Measurements from ENCODE around the gene EZH1. TPM values are rescaled to one million over a fixed set of nuclear protein-coding genes. Genes with fewer than 3 reads are reported as not detected.
A peak's percentile ranks its signal among the peaks of the same experiment; 100 is the strongest.

Gene EZH1
- polyA plus RNA-seq, 1 donor from 2014 or later, result 52.5 TPM

- TF ChIP-seq SMC3 (conservative IDR thresholded peaks at IDR 0.05; ENCODE audit: poor library complexity) (peak; percentile 75), EP300 (conservative IDR thresholded peaks at IDR 0.05; ENCODE audit: poor library complexity, severe bottlenecking) (no peak), RAD21 (conservative IDR thresholded peaks at IDR 0.05) (peak; percentile 71)
- TF ChIP-seq, protein P1, sequence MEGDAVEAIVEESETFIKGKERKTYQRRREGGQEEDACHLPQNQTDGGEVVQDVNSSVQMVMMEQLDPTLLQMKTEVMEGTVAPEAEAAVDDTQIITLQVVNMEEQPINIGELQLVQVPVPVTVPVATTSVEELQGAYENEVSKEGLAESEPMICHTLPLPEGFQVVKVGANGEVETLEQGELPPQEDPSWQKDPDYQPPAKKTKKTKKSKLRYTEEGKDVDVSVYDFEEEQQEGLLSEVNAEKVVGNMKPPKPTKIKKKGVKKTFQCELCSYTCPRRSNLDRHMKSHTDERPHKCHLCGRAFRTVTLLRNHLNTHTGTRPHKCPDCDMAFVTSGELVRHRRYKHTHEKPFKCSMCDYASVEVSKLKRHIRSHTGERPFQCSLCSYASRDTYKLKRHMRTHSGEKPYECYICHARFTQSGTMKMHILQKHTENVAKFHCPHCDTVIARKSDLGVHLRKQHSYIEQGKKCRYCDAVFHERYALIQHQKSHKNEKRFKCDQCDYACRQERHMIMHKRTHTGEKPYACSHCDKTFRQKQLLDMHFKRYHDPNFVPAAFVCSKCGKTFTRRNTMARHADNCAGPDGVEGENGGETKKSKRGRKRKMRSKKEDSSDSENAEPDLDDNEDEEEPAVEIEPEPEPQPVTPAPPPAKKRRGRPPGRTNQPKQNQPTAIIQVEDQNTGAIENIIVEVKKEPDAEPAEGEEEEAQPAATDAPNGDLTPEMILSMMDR (IDR thresholded peaks at IDR 0.05; ENCODE audit: poor library complexity, severe bottlenecking), result peak; percentile 75
- no peak overlapping the region for H3K9ac ChIP-seq (ENCODE audit: low read length)
- no peaks in the 10 kb centered on the region for H3F3A ChIP-seq (ENCODE audit: insufficient read depth, low read length, poor library complexity, severe bottlenecking)
- H3K4me3 ChIP-seq (ENCODE audit: low read length), result no peak overlapping the region
- H3K79me2 ChIP-seq (replicated peaks; ENCODE audit: insufficient read depth, low read length), result no peaks in the 10 kb centered on the region
- no peak overlapping the region for H2AFZ ChIP-seq (ENCODE audit: low read depth, low read length)
- H3K4me2 ChIP-seq (ENCODE audit: low read length), result no peak overlapping the region
- H3K27ac ChIP-seq (ENCODE audit: low read length), result no peak overlapping the region
- H3K36me3 ChIP-seq (ENCODE audit: insufficient read depth, low read length), result peaks cover 5% of the 10 kb centered on the region
- H3K9me3 ChIP-seq (ENCODE audit: low read length), result no peaks in the 10 kb centered on the region
- no peaks in the 10 kb centered on the region for H4K20me1 ChIP-seq (ENCODE audit: insufficient read depth)
- no peaks in the 10 kb centered on the region for H3K9me2 ChIP-seq (ENCODE audit: insufficient read depth, low read length)
- no peaks in the 10 kb centered on the region for H3K27me3 ChIP-seq (ENCODE audit: insufficient read depth, low read depth, low read length)
Observed at GRCh38 chr17:42720996-42721583, 23.8 kb downstream of the EZH1 start.

DNA sequence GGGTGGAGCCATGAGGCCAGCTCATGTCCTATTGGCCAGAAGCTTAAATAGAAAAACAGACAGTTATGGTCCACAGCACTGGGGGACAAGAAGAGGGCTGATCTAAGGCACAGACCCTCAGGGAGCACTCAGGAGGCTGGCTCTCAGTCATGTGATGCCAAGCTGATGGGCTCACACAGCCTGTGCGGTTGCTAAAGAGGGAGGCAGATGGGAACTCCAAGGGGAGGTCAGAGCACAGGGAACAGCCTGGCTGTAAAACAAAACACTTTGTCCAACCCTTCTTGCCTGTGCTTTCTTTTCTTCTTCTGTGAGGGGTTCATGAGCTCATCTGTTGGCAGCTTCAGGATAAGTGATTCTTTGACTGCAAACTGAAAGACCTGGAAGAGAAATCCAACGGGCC, 35.3 kb downstream of the EZH1 start:
- no peak overlapping the region for H2AFZ ChIP-seq (ENCODE audit: low read depth, low read length)
- H3K27ac ChIP-seq (ENCODE audit: low read length), result no peak overlapping the region
- no peaks in the 10 kb centered on the region for H3K9me2 ChIP-seq (ENCODE audit: insufficient read depth, low read length)
- no peak overlapping the region for H3K9ac ChIP-seq (ENCODE audit: low read length)
- H3K27me3 ChIP-seq (ENCODE audit: insufficient read depth, low read depth, low read length), result no peaks in the 10 kb centered on the region
- H4K20me1 ChIP-seq (ENCODE audit: insufficient read depth), result no peaks in the 10 kb centered on the region
- no peaks in the 10 kb centered on the region for H3K79me2 ChIP-seq (replicated peaks; ENCODE audit: insufficient read depth, low read length)
- TF ChIP-seq REST (IDR thresholded peaks at IDR 0.05; ENCODE audit: borderline replicate concordance) (no peak), POLR2AphosphoS5 (IDR thresholded peaks at IDR 0.05) (no peak), RAD21 (conservative IDR thresholded peaks at IDR 0.05) (no peak), MXI1 (conservative IDR thresholded peaks at IDR 0.05; ENCODE audit: poor library complexity, severe bottlenecking) (no peak), EZH2 (IDR thresholded peaks at IDR 0.05; ENCODE audit: borderline replicate concordance, insufficient read depth, low read length, poor library complexity, severe bottlenecking) (no peak), SMC3 (conservative IDR thresholded peaks at IDR 0.05; ENCODE audit: poor library complexity) (no peak), EP300 (conservative IDR thresholded peaks at IDR 0.05; ENCODE audit: poor library complexity, severe bottlenecking) (no peak), TAF1 (IDR thresholded peaks at IDR 0.05; ENCODE audit: low read depth) (no peak)
- TF ChIP-seq, protein P1 (IDR thresholded peaks at IDR 0.05; ENCODE audit: poor library complexity, severe bottlenecking), result no peak
- no peak overlapping the region for H3K4me3 ChIP-seq (ENCODE audit: low read length)
- H3K9me3 ChIP-seq (ENCODE audit: low read length), result no peaks in the 10 kb centered on the region
- H3K4me2 ChIP-seq (ENCODE audit: low read length), result no peak overlapping the region
- no peaks in the 10 kb centered on the region for H3F3A ChIP-seq (ENCODE audit: insufficient read depth, low read length, poor library complexity, severe bottlenecking)
- H3K36me3 ChIP-seq (ENCODE audit: insufficient read depth, low read length), result no peaks in the 10 kb centered on the region
